ENCODE data around the gene CREB3L2. TPM values are rescaled to one million over a fixed set of nuclear protein-coding genes. Genes with fewer than 3 reads are reported as not detected.
A peak's percentile ranks its signal among the peaks of the same experiment; 100 is the strongest.

The CREB3L2 gene
- total and polyA plus RNA-seq, 2 of the 13 experiments (the other 11 are each of a cell fraction or from before 2014, with no cell fraction given) = 22.1 to 41.1 TPM

GRCh38 chr7:137992104-137992549, 9.8 kb downstream of the CREB3L2 start (continued):
- TF ChIP-seq TOE1 (CRISPR knock-in tag; IDR thresholded peaks at IDR 0.05) (peak; percentile 31; the same call in 1 of the 2 replicates), ZFP1 (CRISPR knock-in tag; IDR thresholded peaks at IDR 0.05) (peak; percentile 58; the same call in 1 of the 2 replicates), NR2F2 (IDR thresholded peaks at IDR 0.05; ENCODE audit: borderline replicate concordance, low read depth) (peak; percentile 69; the same call in 1 of the 2 replicates), ZNF670 (CRISPR knock-in tag; IDR thresholded peaks at IDR 0.05; ENCODE audit: borderline replicate concordance) (0 out of 2 replicates have a peak, but pooled peaks have one; percentile 26), SOX6 (IDR thresholded peaks at IDR 0.05) (no peak), SOX6 (CRISPR knock-in tag; IDR thresholded peaks at IDR 0.05) (peak; percentile 81), HNF4A (CRISPR knock-in tag; IDR thresholded peaks at IDR 0.05) (peak; percentile 89), ZNF777 (CRISPR knock-in tag; IDR thresholded peaks at IDR 0.05) (no peak), ZNF550 (CRISPR knock-in tag; IDR thresholded peaks at IDR 0.05; ENCODE audit: borderline replicate concordance) (no peak), STAT6 (CRISPR knock-in tag; IDR thresholded peaks at IDR 0.05; ENCODE audit: borderline replicate concordance) (peak; percentile 23; the same call in 1 of the 2 replicates), ZNF580 (CRISPR knock-in tag; IDR thresholded peaks at IDR 0.05; ENCODE audit: borderline replicate concordance, low read depth) (peak; percentile 59; the same call in 1 of the 2 replicates), ZNF225 (CRISPR knock-in tag; IDR thresholded peaks at IDR 0.05) (no peak), AGO1 (IDR thresholded peaks at IDR 0.05; ENCODE audit: low read depth, low read length, poor library complexity, severe bottlenecking) (no peak), RARA (CRISPR knock-in tag; IDR thresholded peaks at IDR 0.05) (peak; percentile 81), FOXP4 (CRISPR knock-in tag; IDR thresholded peaks at IDR 0.05) (peak; percentile 89), ZNF513 (CRISPR knock-in tag; conservative IDR thresholded peaks at IDR 0.05) (no peak), ZMYM4 (CRISPR knock-in tag; IDR thresholded peaks at IDR 0.05) (peak; percentile 20; the same call in 1 of the 2 replicates), ETV6 (CRISPR knock-in tag; conservative IDR thresholded peaks at IDR 0.05) (no peak), ZKSCAN8 (CRISPR knock-in tag; IDR thresholded peaks at IDR 0.05; ENCODE audit: borderline replicate concordance) (0 out of 2 replicates have a peak, but pooled peaks have one; percentile 62), ZNF124 (CRISPR knock-in tag; IDR thresholded peaks at IDR 0.05) (peak; percentile 87), ZNF678 (CRISPR knock-in tag; IDR thresholded peaks at IDR 0.05) (no peak), PBX3 (CRISPR knock-in tag; IDR thresholded peaks at IDR 0.05; ENCODE audit: borderline replicate concordance) (no peak), ELF3 (CRISPR knock-in tag; IDR thresholded peaks at IDR 0.05) (peak; percentile 68), JUN (CRISPR knock-in tag; IDR thresholded peaks at IDR 0.05) (peak; percentile 77; the same call in 1 of the 2 replicates), ZNF138 (CRISPR knock-in tag; IDR thresholded peaks at IDR 0.05; ENCODE audit: low read depth) (no peak)
